GM19043 (cell line): ENCODE results near the gene CERK.

Source experiments
- ATAC-seq: cut with Tn5 transposase; IDR thresholded peaks from one replicate; pipeline ENCODE4 v1.9.1; 2021; ENCODE audit warnings: low read depth; ENCODE audit not compliant: unreplicated experiment

CERK gene

DNA sequence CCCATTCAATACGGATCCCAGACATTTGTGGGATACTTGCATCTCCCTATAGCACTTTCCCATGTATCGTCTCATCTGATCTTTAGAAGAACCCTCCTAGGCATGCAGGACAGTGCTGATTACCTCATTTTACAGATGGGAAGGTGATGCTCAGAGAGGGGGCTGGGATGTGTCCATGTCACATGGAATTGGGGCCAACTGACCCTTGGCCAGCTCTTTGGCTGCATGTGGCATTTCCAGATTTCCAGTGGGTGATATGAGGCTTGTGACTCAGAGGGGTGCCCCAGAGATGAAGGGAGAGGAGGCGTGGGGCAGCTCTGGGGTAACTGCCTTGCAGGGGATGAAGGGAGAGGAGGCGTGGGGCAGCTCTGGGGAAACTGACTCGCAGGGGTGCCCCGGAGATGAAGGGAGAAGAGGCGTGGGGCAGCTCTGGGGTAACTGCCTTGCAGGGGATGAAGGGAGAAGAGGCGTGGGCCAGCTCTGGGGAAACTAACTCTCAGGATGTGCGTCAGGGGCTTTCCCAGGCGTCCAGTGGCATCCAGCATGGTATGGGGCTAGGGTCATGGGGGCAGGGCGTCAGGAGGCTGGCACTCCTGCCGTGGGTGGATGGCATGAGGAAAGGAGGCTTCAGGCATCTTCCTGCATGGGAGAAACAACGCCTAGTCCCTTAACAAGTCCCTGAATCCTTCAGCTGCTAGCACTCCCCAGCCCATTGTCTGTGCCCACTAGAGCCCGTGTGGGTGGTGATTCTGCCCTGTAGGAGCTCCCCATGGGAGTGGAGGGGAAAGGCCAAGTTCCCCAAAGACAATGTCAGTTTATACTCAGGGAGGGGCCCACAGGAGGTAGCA lies 11.9 kb upstream of the CERK start:
- ATAC-seq, result no peak

DNA sequence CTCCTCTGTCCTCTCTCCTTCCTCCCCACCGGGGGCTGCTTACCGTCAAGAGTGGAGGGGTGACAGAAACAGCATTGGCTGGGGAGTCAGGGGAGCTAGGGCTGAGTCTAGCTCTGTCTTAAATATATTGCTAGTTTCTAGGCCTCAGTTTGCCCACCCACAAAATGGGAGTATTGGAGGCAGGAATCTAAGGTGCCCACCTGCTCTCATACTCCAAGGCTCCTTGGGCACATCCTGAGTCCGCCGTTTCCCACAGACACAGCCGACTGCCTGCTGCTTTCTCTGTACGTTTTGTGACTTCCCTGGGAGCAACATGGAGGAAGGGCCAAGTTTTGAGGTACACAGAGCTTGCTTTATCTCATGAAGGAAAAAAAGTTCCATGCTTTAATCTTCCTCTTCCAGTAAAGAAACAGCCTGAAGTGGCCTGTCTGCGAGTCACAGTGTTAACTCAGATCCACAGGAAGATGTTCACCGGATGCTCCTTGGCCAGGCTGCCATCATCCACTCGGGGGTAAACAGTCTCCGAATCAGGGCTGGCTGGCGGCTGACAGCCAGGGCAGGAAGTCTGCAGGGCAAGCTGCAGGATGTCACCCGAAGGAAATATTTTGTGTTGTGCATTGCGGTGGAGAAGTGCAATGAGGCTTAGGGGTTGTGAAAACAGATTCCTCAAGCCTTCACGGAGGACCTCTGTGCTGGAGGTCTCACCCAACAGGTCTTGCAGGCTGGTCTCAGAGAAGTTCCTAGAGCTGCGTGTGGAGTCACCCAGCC lies 11.0 kb upstream of the CERK start:
- ATAC-seq, result no peak

DNA sequence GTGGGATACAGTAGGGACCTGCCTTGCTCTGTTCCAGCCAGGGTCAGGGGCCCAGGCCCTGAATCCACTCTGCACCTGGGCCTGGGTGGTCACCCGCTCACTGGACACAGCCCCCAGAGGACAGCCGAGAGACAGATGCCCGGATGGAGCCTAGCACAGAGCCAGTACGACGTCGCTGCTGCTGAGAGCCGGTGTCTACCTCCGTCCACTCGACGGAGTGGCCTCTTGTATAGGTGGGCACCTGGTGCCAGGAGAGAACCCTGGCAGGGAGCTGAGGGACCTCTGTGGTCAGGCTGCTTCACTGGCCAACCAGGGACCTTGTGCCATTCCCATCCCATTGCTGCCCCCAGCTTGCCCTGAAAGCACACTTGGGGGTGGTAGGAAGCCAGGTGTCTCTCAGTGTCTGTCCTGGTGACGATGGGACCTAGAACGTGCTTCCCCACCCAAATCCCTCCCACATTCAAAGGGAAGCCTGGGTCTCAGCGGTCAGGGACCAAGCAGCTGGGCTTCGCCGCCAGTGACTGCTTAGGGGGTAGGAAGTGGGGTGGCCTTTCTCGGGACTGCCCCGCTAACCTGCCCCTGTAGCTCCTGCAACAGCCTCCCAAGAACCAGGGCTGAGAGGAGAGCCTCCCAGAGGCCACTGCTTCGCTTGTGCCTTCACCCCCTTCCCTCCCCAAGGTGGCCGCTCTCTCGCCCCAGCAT lies 10.3 kb upstream of the CERK start:
- ATAC-seq, result no peak

DNA sequence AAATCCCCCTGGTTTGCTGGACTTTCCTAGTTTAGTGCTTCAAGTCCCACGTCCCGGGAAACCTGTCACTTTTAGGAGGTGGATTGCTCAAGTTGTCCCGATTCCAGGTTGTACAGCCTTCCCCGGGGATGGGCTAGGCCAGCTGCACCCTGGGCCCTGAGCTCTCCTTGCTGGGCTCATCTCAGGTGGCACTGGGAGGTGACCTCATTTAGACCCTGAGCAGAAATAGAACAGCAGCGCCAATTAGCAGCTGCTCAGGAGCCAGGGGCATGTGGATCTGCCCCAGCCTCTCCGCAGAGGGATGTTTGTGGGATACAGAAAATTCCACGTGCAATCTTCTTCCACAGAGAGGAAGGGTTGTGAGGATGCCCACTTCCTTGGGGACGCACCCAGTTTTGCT lies 9.6 kb upstream of the CERK start:
- no peak for ATAC-seq

DNA sequence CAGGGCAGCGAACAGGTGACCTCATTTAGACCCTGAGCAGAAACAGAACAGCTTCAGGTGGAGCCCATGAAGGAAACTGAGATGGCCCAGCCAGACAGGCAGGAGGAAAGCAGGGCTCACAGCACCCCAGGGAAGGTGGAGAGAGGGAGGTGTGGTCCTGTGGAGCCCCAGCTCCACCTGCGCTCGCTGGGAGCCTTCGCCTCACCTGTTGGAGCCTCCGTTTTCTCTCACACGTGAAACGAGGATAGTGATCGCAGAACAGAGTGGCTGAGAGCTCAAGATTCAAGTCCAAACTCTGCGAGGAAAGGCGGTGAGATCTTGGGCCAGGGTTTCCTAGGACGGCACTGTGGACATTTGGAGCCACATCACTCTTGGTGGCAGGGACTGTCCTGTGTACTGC lies 8.6 kb upstream of the CERK start:
- no peak for ATAC-seq

DNA sequence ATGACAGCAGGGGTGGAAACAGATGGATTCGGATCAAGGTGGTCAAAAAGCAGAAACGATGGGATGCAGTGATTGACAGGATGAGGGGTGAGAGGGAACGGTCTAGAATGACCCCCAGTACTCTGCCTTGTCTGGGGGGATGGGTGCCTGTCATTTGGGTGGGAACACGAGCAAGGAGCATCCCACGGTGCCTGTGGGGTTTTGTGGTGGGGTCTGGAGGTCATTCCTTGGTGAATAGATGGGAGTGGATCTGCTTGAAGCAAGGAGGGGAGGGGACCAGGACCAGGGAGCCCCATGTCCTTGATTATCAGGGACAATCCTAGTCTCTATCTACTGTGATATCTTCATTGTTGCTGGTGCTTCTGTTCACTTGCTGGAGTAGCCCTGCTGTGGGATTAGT lies 8.1 kb upstream of the CERK start:
- ATAC-seq, result no peak

DNA sequence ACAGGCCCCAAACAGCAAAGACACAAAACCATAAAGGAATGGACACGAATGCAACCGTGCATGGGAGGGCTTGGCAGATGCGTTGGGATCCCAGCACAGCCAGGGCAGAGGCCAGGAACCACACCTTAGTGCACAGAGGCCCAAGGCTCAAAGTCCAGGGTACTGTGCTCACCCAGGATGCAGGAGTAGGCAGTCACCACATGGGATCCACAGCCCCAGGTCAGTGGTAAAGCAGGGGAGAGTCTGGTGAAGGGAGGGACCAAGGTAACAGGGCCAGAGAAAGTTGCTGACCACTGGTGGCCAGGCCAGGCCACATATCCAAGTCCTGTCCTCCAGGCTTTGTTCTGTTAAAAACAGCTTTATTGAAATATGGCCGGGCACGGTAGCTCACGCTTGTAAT lies 6.5 kb upstream of the CERK start:
- ATAC-seq, result no peak

DNA sequence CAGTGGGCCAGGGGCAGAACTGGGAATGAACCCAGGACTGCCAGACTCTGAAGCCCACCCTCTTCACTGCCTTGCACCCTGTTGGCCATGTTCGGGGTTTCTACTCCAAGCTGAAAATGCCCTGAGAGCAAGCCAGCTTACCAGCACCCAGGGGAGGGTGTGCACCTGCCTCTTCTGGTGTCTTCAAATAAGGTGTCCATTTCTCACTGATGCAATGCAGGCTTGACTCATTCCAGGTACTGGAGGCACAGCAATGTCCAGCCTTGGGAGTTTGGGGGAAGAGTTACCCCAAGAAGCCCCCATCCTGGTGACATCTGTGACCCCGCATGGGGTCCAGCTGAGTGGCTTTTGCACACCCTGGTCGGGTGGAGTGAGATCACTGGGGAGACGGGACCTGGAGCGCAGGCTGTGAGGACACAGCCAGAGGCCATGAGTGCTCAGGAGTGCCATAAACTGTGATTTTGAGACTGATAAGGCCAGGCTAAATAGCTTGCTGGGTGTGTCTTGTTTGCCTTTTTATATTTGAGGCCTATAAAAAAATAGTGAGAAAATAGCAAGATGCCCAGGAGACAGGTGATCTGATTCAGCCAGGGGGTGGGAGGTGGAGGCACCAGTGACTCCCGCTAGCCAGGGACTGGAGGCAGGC lies 4.6 kb upstream of the CERK start:
- ATAC-seq, result no peak

DNA sequence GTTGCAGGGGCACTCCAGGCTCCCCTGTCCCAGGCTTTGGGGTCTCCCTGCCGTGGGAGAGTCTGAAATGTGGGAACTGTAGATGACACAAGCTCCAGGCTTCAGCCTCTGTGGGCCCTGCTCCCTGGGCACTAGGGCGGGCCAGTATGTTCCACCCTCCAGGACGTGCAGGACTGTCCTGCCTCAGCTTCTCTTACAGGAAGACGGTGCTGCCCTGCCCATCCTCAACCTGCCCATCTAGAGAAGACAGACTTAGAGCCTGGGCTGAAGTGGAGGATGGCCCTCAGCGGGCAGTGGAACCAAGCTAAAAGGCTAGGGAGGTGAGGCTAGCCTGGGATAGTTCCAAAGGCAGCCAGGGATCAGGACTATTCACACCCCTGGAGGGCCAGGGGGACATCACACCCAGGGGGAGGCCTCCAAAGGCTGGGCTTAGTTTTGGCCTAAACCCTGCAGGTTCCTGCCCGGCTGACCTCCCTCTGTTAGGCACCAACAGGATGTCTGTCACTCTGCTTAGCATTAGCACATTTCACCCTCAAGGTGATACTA lies 4.0 kb upstream of the CERK start:
- ATAC-seq, result no peak

DNA sequence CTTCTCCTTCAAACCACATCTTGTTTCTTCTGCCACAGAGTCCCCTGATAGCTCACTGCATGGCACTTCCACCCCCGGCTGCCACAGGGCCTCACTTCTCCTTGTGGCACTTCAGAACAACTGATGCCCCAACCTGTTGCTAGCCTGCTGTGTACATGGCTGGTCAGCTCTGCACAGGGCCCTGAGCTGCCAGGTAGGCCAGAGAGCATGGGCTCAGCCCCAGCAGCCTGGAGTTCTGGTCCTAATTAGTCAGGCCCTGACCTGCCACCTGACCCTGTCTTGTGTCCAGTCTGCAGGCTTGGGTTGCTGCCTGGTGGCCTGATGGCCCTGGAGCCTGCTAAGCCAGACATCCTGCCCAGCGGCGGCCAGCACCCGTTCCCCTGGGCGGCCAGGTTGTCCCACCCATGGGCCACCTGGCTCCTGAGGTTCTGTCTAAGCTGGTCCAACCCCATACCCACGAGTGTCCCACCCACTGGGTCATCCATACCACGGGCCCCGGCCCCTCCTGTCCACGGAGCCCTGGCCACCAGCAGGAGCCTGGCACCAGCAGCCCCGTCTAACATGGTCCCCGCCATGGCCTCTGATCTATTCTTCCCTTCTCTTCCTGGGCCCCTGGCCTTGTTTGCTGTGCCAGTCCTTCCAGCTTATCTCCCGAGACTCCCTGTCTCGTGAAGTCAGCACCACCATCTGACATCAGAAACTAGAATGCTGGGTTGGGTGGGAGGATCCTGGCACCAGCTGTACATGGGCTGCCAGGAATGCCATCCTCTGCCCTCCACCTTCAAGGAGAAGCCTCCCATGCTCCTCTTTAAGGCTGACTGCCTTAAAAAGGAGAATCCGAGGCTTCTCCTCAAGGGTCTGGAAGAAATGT lies 3.1 kb upstream of the CERK start:
- no peak for ATAC-seq

DNA sequence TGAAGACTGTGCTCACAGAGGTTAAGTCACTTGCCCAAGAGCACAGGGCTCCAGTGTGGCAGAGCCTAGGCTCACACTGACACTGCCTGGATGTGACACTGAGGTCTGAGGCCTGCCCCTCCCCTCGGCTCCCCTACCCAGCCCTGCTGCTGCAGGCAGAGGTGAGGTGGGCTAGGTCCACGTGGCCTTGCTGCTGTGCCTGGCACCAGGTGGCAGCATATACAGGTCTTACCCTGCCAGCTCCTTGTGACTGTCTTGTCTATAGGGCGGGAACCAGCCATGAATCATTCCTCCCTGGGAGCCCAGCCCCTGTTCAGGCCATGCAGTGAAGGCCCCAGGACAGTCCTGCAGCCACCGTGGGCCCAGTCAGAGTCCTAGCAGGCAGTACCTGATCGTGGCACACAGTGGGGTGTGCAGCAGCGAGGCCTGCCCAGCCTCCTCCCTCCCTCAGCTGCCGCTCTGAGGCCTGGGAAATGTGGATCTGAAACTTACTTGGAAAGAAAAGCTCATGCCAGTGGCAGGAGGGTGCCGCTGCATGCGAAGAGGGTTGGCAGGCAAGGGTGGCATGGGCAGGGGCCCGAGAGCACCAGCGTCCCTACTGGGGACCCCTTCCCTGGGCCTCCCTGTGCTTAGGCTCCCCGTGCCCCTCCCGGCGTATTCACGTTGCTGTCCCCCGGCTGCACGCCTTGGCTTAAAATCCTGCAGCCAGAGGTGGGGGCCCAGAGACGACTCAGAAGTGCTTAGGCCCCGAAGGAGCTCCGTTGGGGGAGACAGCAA lies 1.2 kb upstream of the CERK start:
- ATAC-seq, result no peak

DNA sequence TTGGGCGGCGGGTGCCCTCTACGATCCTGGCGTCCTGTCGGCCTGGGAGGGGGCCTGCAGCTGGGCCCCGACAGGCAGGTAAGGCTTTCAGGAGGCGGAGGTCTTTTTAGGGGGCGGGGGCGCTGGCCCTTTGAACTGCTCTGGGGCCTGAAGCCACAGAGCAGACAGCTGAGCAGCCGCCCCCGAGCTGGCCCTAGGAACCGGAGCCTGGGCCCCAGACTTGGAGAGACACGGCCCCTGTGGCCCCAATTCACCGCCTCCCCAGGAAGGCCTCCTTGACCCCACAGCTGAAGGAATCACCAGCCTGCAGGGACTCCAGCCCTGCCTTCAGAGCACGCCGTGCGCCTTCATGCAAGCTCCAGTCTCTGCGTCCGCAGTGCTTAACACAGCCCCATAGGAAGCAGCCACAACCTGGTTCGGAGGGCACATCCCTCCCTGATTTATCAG lies 618 bp upstream of the CERK start:
- ATAC-seq, result no peak

DNA sequence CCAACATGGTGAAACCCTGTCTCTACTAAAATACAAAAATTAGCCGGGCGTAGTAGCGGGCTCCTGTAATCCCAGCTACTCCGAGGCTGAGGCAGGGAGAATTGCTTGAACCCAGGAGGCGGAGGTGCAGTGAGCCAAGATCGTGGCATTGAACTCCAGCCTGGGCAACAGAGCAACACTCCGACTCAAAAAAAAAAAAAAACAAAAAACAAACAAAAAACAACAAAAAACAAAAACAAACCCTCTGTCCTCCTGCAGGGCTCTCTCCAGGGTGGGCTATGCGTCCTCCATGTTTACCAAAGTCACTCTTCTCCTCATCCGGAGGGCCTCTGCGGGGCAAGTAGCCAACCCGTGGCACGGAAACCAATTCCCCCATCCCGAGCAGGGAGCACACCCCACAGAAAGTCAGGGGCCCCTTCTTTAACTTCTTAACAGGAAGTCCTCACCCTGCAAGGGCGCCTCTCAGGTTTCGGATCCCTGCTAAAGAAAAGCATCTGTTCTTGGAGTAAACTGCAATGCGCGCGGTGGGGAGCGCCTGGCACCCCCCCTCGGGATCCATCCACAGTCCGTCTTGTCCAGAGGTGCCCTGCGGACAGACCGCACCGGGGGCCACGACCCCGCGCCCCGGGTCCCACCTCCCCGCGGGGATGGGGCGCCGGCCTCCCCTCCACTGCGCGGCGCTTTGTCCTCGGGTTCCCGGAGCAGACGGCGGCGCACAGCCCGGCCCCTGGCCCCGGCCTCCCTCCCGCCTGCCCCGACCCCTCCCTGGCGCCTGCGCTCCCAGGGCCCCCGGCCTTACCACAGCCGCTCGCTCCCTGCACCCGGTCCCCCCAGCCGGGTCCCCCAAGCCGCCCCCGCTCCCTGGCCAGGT lies 712 bp downstream of the CERK start:
- no peak for ATAC-seq

DNA sequence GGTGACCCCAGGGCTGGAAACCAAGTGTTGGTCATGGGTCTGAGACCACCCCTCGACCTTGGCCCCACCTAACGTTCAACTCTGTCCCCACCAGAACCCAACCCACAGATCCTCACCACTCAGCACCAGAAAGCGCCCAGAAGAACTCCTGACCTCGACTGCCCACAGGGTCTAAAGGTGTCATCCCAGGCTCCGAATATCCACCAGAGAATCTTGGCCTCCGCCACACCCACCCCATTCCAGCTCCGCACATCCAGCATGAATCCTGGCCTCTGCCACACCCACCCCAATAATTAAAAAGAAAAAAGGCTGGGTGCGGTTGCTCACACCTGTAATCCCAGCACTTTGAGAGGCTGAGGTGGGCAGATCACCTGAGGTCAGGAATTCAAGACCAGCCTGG lies 1.3 kb downstream of the CERK start:
- no peak for ATAC-seq

DNA sequence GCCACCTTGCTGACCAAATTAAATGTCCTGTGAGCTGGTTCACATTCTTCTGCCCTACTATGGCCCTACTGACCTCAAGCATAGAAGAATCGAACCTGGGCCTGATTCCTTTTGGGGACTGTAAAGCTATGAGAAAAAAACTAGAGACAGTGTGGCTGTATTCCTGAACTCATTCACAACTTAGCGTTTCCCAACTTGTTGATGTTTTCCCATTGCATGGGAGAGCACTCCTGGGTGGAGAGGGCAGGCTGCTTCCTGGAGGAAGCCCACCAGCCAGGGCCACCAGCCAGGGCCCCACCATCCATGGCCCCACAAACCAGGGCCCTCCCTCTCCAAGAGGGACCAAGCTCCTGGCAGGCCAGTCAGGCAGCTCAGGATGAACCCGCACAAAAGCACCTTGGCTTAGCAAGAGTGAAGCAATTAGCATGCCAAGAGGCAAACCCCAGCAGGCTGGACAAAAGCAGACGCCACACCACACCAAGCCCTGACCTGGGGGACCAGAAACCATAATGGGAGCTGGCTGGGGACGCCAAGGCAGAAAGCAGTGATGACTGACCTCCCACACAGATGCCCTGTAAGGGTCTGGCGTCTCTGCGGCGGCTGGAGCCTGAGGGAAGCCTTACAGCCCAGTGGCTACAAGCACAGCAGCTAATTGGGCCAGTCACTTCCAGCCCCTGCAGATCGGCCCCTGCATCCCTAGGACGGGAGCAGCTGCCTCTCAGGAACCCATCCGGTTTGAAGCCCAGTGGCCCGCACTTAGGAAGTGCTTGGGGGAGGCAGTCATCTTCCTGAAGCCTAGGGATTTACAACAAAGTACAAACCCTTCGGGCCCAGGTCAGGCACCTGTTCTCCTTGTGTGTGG lies 2.1 kb downstream of the CERK start:
- ATAC-seq, result no peak

DNA sequence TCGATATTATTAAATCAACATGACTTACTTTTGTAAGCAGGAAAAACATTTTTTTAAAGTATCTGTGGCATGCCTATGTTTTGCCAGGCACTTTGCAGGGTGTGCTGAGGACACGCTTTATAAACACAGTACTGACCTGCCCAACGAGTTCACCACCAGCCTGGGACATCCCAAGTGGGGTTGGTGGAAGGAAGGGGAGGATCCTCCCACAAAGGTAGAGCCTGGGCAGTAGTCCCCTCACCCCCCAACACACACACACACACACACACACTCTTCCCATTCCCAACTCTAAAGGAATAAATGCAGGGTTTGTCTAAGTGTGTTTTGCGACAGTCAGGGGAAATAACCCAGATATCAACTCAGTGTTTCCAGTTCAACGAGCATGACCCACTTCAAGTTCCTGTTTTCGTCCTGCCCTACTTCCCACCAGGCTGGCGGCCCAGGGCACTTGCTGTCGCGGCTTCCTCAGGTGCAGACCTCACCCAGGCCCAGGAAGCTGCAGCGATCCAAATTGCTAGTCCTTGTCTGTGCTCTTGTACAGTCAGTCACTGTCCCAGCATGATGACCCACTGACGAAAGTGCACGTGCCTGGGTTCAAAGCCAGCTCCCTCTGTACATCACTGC lies 3.1 kb downstream of the CERK start:
- ATAC-seq, result no peak
